Prostate gland (tissue), 2 donors: Measurements from ENCODE around the gene CCSER2. TPM values are rescaled to one million over a fixed set of nuclear protein-coding genes. Genes with fewer than 3 reads are reported as not detected.
A peak's percentile ranks its signal among the peaks of the same experiment; 100 is the strongest.

Experiments used
- DNase-seq: peaks from one replicate; pipeline ENCODE4 v3.0.0-alpha.2; 2019; ENCODE audit warnings: low spot score
- H3K27ac ChIP-seq, 2 donors: fragments of 200-600 bp; sonication (generic); 2 replicates each; pipeline ENCODE4 v1.5.1; 2017 to 2019
- H3K27me3 ChIP-seq: fragments of 200-600 bp; sonication (generic); replicated peaks from 2 replicates; pipeline ENCODE4 v1.5.1; 2019; ENCODE audit not compliant: insufficient read depth
- H3K36me3 ChIP-seq, 2 donors: fragments of 200-600 bp; sonication (generic); 1 replicate in 1 of 2; 2 replicates in 1 of 2; pipeline versions ENCODE4 v1.5.1 to v1.8.1; 2017 to 2019
- H3K4me1 ChIP-seq: fragments of 200-600 bp; sonication (generic); replicated peaks from 2 replicates; pipeline ENCODE4 v1.5.1; 2019
- H3K4me3 ChIP-seq, 2 donors: fragments of 200-600 bp; sonication (generic); 2 replicates each; pipeline ENCODE4 v1.5.1; 2017 to 2019
- H3K9me3 ChIP-seq: fragments of 200-600 bp; sonication (generic); 2 replicates; pipeline ENCODE4 v1.5.1; 2017
- POLR2A ChIP-seq: fragments of 450-650 bp; IDR thresholded peaks from one replicate; pipeline ENCODE4 v1.6.1; 2016; ENCODE audit warnings: antibody characterized with exemption, mild to moderate bottlenecking
- POLR2AphosphoS5 ChIP-seq: sonication (generic); formaldehyde crosslinking; IDR thresholded peaks from one replicate; pipeline ENCODE4 v1.6.1; 2017; ENCODE audit warnings: antibody characterized with exemption
- WGBS: methylation state at CpG from one replicate; pipeline ENCODE4 v1.1.5; 2018; 5-methylcytosine and 5-hydroxymethylcytosine counted together
- intact Hi-C: fragments of 100-400 bp; cut with DNase I; formaldehyde crosslinking; loops from one replicate; pipeline ENCODE4 v1.14.2; 2022
- total RNA-seq, 2 donors: library from RNA; depleted of rRNA; stranded (reverse); fragments of >200 nt; gene quantifications; one replicate each; pipeline ENCODE4 v1.1.0, GENCODE V29; 2016
- TF ChIP-seq, protein P1 (sequence below), 4 experiments: fragments of 200-600 bp in 2 of 4; fragments of 450-650 bp in 2 of 4; sonication (generic) in 2 of 4; IDR thresholded peaks; 1 replicate in 3 of 4; 2 replicates in 1 of 4; pipeline ENCODE4 v1.5.1; 2016 to 2019; ENCODE audit warnings: antibody characterized with exemption in 4 of 4, mild to moderate bottlenecking in 2 of 4, moderate library complexity in 2 of 4

CCSER2 gene
- total RNA-seq, 2 donors from 2014 or later = 30.4 to 53.6 TPM

DNA sequence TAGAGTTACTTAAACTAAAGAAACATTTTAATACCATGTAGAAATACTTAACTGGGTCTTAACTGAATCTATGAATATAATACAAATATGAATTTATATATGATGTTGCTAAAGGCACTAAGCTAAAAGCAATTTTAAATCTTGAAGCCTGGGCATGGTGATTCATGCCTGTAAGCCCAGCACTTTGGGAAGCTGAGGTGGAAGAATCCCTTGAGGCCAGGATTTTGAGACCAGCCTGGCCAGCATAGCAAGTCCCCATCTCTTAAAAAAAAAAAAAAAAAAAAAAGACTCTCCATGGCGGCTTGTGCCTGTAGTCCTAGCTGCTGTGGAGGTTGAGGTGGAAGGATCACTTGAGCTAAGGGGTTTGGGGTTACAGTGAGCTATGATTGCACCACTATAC lies 95.3 kb downstream of the CCSER2 start:
- intact Hi-C loops = no loop called here
- WGBS = 82% methylated on average over 1 of the region's 1 CpG
- no peaks in the 10 kb centered on the region for H3K27me3 ChIP-seq
- H3K4me1 ChIP-seq = no peaks in the 10 kb centered on the region
- no peak overlapping the region for H3K27ac ChIP-seq
- no peaks in the 10 kb centered on the region for H3K9me3 ChIP-seq
- no peak overlapping the region for H3K4me3 ChIP-seq
- H3K36me3 ChIP-seq = no peaks in the 10 kb centered on the region
- DNase-seq = no peak
- TF ChIP-seq POLR2AphosphoS5 = no peak
- TF ChIP-seq POLR2A = no peak

DNA sequence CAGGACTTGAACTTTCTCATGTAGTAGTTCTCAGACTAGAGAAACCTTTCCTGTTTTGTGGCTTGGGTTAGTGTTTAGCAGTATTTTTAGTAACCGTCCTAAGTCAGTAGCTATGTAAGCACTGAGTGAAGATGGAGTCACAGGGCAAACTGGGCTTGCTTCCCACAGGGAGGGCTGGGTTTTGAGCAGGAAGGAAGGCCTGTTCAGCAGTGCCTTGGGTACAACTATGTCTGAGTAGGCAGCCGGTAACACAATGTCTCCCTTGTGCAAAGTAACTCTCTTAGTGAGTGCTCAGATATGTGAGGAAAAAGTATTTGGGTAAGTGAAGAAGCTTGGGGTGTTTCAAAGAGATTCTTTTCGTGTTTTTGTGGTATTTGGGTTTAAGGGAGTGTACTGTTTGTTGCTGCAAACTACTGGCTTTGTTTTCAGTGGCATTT lies 96.4 kb downstream of the CCSER2 start:
- H3K4me3 ChIP-seq = peak overlapping the region in 1 of 2 donors; percentile 10
- H3K27me3 ChIP-seq = no peaks in the 10 kb centered on the region
- peak overlapping the region; percentile 57 to 77 for H3K27ac ChIP-seq
- intact Hi-C loops = no loop called here
- H3K4me1 ChIP-seq = no peaks in the 10 kb centered on the region
- peak; percentile 93 for DNase-seq
- WGBS = 0% methylated on average over 3 of the region's 3 CpGs
- H3K36me3 ChIP-seq = no peaks in the 10 kb centered on the region
- TF ChIP-seq POLR2AphosphoS5 = peak; percentile 95
- peak; percentile 48 for TF ChIP-seq POLR2A
- TF ChIP-seq, protein P1, sequence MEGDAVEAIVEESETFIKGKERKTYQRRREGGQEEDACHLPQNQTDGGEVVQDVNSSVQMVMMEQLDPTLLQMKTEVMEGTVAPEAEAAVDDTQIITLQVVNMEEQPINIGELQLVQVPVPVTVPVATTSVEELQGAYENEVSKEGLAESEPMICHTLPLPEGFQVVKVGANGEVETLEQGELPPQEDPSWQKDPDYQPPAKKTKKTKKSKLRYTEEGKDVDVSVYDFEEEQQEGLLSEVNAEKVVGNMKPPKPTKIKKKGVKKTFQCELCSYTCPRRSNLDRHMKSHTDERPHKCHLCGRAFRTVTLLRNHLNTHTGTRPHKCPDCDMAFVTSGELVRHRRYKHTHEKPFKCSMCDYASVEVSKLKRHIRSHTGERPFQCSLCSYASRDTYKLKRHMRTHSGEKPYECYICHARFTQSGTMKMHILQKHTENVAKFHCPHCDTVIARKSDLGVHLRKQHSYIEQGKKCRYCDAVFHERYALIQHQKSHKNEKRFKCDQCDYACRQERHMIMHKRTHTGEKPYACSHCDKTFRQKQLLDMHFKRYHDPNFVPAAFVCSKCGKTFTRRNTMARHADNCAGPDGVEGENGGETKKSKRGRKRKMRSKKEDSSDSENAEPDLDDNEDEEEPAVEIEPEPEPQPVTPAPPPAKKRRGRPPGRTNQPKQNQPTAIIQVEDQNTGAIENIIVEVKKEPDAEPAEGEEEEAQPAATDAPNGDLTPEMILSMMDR (IDR thresholded peaks at IDR 0.05) = no peak
- H3K9me3 ChIP-seq = no peaks in the 10 kb centered on the region

DNA sequence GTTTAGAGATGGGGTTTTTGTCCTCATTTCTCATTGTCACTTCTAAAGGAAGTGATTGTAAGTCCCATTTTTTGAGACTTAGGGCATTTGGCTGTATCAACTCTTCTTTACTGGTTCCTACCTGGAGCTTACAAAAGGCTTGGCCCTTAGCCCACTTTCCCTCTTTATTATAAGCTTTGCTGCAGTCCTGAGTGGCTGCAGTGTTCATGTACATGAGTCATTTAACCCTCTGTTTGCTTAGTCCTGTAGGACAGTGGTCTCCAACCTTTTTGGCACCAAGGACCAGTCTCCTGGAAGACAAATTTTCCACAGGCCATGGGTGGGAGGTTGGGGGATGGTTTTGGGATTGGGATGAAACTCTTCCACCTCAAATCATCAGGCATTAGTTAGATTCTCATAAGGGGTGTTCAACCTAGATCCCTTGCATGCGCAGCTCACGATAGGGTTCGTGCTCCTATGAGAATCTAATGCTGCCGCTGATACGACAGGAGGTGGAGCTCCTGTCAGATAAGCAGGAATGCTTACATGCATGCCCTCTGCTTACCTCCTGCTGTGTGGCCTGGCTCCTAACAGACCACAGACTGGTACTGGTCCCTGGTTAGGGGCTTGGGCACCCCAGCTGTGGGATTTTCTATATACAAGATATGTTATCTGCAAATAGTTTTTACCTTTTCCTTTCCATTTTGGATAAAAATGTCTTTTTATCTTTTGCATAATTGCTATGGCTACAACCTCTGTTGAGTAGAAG lies 99.7 kb downstream of the CCSER2 start:
- Histone ChIP-seq H3K36me3 (no peaks in the 10 kb centered on the region), H3K27me3 (no peaks in the 10 kb centered on the region), H3K27ac (no peak overlapping the region), H3K4me3 (no peak overlapping the region), H3K4me1 (no peaks in the 10 kb centered on the region), H3K9me3 (no peaks in the 10 kb centered on the region)
- WGBS = 82% methylated on average over 5 of the region's 5 CpGs
- DNase-seq = peak; percentile 20
- intact Hi-C loops = no loop called here
- no peak for TF ChIP-seq POLR2A
- no peak for TF ChIP-seq POLR2AphosphoS5
- TF ChIP-seq, protein P1 (IDR thresholded peaks at IDR 0.05) = no peak

DNA sequence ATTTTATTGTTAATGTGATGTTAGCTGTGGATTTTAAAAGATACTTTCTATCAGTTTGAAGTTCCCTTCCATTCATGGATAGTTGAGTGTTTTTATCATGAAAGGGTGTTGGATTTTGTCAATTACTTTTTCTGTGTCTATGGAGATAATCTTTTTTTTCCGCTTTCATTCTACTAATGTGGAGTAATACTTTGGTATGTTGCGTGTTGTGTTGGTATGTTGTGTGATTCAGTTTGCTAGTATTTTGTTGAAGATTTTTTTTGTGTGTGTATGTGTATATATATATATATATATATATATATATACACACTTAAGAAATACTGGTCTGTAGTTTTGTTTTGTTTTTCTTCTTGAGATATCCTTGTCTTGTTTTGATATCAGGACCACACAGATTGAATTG lies 100.3 kb downstream of the CCSER2 start:
- WGBS = 100% methylated on average over 2 of the region's 2 CpGs
- intact Hi-C loops = no loop called here
- no peak overlapping the region for H3K27ac ChIP-seq

DNA sequence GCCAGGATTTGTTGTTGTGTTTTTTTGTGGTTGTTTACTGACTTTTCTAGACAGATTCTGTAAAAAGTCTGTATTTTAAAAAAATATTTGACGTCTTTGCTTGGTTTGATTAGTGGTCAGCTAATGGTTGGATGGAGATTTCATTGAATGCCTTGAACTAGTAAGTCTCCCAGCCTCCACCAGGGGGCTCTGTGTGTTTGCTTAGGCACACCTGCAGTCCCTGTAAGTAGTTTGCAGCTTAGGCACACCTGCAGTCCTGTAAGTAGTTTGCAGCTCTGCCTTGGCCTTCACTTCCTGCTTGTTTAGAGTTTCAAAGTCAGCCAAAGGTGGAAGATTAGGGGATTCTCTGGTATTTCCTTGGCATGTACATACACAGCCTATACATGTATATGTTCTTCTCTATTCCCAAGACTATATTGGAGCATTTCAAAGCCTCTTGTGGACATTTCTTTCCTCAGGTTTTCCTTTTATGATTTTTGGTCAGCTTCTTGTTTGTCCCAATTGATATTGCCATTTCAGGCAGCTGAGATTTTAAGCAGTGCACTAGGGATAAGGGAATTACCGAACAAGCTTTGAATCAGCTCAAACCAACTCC lies 101.6 kb downstream of the CCSER2 start:
- no peaks in the 10 kb centered on the region for H3K4me1 ChIP-seq
- peak; percentile 23 for DNase-seq
- 67% methylated on average over 2 of the region's 2 CpGs for WGBS
- no peaks in the 10 kb centered on the region for H3K27me3 ChIP-seq
- TF ChIP-seq, protein P1 (IDR thresholded peaks at IDR 0.05) = peak in 3 of 4 experiments; percentile 15 to 47 (median 44)
- TF ChIP-seq POLR2A = no peak
- H3K36me3 ChIP-seq = no peaks in the 10 kb centered on the region
- H3K9me3 ChIP-seq = no peaks in the 10 kb centered on the region
- no peak overlapping the region for H3K27ac ChIP-seq
- no peak overlapping the region for H3K4me3 ChIP-seq
- intact Hi-C loops = loop anchor here (10.0 kb wide), 1 partner anchor 105 kb away; no protein-coding TSS in a partner anchor

More for the DNA sequence above, 100.3 kb downstream of the CCSER2 start:
- no peaks in the 10 kb centered on the region for H3K27me3 ChIP-seq
- H3K4me3 ChIP-seq = no peak overlapping the region
- no peaks in the 10 kb centered on the region for H3K36me3 ChIP-seq
- no peaks in the 10 kb centered on the region for H3K4me1 ChIP-seq
- DNase-seq = no peak
- TF ChIP-seq POLR2AphosphoS5 (no peak), POLR2A (no peak)
- TF ChIP-seq, protein P1 (IDR thresholded peaks at IDR 0.05) = no peak
- no peaks in the 10 kb centered on the region for H3K9me3 ChIP-seq
